ENCODE data around the gene MGAT5.

- TF ChIP-seq CTCF (IDR thresholded peaks at IDR 0.05) = no peak
- no peak for TF ChIP-seq POLR2A (IDR thresholded peaks at IDR 0.05)
These were observed 87.6 kb downstream of the MGAT5 start for GRCh38 chr2:134341476-134341875.
